ACHN (cell line): Measurements from ENCODE around the gene PDE6H.

Experiments
- DNase-seq: peaks from one replicate; pipeline ENCODE4 v3.0.0-alpha.2; 2015
- in situ Hi-C: cut with HindIII; loops from 2 replicates; pipeline ENCODE4 v1.10.0; 2017; ENCODE audit warnings: low sequenced_read_pairs, low pct_ligation_motif_present, low pct_unique_long_range_greater_than_20kb

The PDE6H gene

DNA sequence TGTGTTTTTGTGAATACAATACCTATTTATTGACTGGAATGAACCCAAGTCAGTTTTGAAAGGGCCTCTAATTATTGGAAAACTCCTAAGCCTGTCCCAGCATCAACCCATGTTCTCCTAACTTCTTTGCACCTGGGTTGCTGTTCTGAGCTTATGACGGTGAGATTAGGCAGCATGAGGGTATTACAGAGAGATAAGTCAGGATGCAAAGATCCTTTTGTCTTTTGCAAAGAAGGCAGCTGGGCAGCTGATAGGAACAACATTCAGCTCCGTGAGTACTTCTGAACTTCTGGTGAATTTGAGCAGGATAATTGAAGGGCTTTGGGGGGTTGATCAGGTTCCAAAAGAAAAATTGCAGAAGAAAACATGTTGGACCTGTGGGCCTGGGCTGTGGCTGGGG lies at the start of gene PDE6H:
TSS of gene PDE6H (plus strand) at position 227 of the 400 bp plus-strand sequence. CDS start 4,971 bp downstream, outside the sequence.
- no peak for DNase-seq
- in situ Hi-C loops, result no loop called here

GRCh38 chr12:14923944-14924343 lies 48.9 kb upstream of the PDE6H start:
- DNase-seq, result no peak
- in situ Hi-C loops, result no loop called here

GRCh38 chr12:14924541-14924940 lies 48.3 kb upstream of the PDE6H start:
- in situ Hi-C loops, result no loop called here
- no peak for DNase-seq

GRCh38 chr12:14927267-14927666 lies 45.6 kb upstream of the PDE6H start:
- in situ Hi-C loops, result no loop called here
- no peak for DNase-seq

DNA sequence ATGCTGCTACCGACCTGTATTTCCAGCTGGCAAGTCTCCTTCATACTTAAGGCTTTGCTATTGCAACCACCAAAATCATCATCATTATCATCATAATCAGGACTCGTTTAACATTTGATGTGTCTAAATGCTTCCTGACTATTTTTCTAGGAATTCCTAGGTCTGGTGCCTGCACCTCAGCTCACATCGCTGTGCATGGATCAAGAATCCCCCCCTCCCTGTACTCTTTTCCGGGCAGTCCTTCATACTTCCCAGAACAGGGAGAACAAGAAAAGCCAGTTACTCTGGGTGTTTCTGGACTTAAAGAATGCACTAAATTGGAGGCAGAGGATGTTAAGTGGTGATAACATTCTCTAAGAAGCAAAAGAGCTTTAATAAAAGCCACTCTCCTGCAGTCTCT lies 43.9 kb upstream of the PDE6H start:
- no peak for DNase-seq

DNA sequence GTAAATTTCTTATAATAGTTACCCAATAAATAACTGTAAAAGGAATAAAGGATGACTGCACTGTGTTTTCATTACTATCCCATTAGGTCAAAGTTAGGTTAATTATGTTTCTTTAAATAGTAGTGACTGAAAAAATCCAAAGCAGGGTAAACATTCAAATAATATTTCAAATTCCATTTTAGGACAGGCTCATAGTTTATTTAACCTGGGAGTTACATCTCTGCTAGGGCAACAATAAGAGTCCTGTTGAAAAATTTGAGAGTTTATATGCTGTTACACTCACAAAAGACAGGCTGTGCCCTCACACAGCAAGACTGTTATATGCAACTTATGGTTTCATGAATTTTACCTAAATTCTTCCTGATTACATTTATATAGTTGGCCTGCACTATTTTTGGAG lies 42.5 kb upstream of the PDE6H start:
- DNase-seq, result no peak
- in situ Hi-C loops, result no loop called here

More for the DNA sequence above, 43.9 kb upstream of the PDE6H start:
- in situ Hi-C loops, result no loop called here

DNA sequence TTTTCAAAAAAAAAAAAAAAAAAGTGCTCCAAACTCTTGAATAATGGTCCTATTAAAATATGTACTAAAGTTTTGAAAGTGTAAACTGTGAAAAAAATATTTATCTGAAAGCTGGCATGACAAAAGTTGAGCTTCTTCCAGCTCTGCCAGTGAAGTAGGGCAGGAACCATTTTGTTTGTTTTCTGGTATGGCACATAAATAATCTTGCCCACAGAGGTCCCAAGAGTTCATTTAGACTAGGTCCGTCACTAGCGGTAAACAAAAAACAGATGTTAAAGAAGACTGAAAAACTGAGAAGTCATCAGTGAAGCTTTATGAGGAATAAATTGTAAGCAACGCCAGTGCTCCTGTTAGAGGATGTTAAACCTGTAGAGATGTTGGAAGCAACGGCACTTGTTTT lies 41.5 kb upstream of the PDE6H start:
- DNase-seq, result no peak
- in situ Hi-C loops, result no loop called here

DNA sequence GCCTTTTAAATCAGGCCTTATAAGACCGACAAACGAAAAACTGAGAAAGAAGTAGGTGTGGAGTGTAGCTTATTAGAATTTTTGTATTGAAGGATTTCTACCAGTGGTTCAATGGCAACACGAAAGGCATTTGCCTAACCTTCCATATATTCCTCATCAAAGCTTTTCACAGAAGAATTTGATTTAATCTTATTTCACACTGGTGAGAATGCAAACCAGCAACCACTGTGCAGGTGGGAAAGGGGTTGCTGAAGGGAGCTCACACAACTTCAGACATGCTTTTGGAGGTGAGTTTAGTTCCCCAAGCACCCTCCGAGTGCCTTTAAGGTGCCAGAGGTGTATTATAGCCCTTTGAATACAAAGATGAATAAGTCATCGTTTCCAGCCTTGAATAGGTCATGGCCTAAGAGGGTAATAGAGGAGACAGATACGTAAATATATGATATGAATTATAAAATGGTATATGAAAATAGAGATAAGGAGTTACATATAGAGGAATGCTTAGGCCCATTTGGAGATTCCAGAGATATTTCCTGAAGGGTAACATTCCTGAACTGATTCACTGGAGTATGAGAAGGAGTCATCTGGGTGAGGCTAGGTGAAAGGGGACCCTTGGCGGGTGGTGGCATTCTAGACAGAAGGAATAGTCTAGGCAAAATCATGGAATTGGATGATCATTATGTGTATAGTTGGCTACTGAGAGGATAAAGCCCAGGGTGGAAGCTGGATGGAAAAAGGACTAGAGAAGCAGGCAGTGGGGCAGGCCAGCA lies 40.9 kb upstream of the PDE6H start:
- in situ Hi-C loops, result no loop called here
- DNase-seq, result no peak

DNA sequence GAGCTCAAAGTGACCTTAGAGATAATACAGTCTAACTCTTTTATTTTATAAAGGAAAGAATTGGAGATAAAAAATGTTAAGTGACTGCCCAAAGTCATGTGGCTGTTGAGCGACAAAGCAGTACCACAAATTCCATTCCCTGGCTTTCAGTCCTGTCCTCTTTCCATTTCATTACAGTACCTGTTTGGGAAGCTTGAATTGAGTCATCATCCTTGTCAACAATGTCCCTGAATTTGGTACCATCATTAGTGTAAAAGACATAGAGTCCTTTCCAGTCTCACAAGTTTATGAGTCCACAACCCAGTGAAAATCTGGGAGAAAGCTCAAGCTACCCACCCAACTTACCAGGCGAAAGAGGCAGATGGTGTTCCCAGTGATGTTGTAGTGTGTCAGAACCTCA lies 38.3 kb upstream of the PDE6H start:
- in situ Hi-C loops, result no loop called here

GRCh38 chr12:14935031-14935430 lies 37.8 kb upstream of the PDE6H start:
- DNase-seq, result peak; percentile 26
- in situ Hi-C loops, result no loop called here

More for the DNA sequence above, 38.3 kb upstream of the PDE6H start:
- no peak for DNase-seq

DNA sequence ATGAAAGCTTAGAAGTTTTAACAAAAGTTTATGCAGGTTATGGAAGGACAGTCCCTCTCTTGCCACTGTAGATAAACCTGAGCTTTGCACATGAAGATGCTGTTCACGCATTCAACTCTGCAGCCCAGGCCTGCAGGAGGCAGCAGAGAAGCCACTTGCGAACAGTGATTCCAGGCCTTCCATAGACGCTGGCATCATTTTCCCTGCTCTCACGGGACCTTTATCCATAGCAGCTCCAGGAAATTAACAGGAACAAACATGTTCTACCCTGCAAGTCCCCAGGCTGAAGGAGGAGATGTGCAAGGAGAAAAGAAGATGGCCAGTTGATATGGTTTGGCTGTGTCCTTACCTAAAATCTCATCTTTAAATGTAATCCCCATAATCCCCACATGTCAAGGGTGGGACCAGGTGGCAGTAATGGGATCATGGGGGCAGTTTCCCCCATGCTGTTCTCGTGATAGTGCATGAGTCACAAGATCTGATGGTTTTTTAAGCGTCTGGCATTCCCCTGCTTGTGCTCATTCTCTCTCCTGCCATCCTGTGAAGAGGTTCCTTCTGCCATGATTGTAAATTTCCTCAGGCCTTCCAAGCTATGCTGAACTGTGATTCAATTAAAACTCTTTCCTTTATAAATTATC lies 36.5 kb upstream of the PDE6H start:
- in situ Hi-C loops, result no loop called here
- peak; percentile 20 for DNase-seq

DNA sequence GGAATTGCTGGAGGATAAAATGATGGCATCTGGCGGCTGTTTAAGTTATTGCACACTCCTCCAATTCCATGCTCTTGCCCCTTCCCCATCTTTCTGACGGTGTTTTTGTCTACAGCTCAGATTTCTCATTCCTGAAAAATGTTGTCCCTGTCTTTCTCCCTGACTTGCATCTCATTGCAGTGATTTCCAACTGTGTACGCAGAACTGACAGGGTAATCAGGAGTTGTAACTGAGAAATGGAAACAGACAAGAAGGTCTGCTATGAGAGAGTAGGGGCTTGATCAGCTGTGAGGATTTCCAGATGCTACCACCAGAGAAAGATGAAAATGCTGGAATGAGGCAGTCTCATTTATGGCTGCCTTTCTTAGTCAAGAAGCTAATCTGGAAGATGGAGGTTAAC lies 35.8 kb upstream of the PDE6H start:
- no peak for DNase-seq
- in situ Hi-C loops, result no loop called here

- in situ Hi-C loops, result no loop called here
- DNase-seq, result no peak
Measured at GRCh38 chr12:14937689-14938088, 35.2 kb upstream of the PDE6H start.

- in situ Hi-C loops, result no loop called here
Measured at GRCh38 chr12:14938301-14938700, 34.5 kb upstream of the PDE6H start, which contains the start of gene ERP27. TSS of gene ERP27 (minus strand) at chr12:14938537. CDS start at chr12:14938508, 29 bp downstream.

GRCh38 chr12:14941369-14941768 lies 31.5 kb upstream of the PDE6H start:
- DNase-seq, result no peak
- in situ Hi-C loops, result no loop called here

More at GRCh38 chr12:14938301-14938700, 34.5 kb upstream of the PDE6H start, which contains the start of gene ERP27:
- DNase-seq, result no peak

DNA sequence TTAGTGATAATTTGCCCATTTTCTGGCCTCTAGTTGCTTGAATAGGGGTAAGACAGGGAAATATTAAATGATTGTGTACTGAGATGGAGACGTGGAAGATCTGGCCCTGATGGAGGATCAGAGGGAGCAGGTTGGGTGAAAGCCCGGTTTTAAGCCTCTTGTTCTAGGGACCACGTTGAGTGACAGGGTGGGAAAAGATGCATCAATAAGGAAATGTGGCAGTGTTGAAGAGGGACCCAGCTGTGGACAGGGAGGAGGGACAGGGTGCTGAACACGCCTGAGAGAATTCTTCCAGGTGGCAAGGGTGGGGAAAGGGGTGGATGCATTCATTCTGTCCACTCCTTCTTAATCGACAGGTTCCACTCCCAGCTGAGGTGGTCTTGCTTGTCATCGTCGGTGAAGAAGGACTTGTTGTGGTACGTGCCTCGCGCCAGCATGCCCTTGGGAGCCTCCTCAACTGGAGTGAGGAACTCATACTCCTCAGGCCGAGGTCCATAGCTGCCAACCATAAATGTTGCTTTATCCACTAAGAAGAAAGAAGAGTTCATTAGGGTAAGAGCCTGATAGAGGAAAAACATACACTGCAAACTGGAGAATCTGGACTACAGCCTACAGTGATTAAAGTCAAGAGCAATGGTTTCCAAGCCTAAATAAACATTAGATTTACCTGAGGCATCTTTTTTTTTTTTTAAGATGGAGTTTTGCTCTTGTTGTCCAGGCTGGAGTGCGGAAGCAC lies 30.5 kb upstream of the PDE6H start:
- no peak for DNase-seq
- in situ Hi-C loops, result no loop called here

DNA sequence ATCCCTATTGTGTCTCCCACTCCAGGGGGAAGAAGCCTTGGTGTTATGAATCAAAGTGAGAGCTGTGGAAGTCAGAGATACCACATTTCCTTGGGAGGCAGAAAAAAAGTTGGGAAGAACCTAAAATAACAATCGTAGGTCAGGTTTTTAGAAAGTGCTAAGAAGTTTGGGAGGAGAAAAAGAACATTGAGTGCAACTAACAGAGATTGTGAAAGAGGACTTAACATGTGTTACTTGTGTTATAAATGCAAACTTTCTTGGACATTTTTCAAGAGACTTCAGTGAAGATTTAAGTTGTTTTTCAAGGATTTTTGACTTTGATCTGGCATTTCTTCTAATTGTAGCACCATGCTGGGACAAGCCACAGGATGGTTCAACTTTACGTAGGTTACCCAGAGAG lies 26.7 kb upstream of the PDE6H start:
- no peak for DNase-seq

GRCh38 chr12:14946861-14947260 lies 26.0 kb upstream of the PDE6H start:
- in situ Hi-C loops, result no loop called here
- no peak for DNase-seq

More for the DNA sequence above, 26.7 kb upstream of the PDE6H start:
- in situ Hi-C loops, result no loop called here

- in situ Hi-C loops, result no loop called here
- DNase-seq, result peak; percentile 45
Measured at GRCh38 chr12:14948672-14949071, 24.2 kb upstream of the PDE6H start.
